ENCODE measurements around the gene ITGA11.

ITGA11 gene

DNA sequence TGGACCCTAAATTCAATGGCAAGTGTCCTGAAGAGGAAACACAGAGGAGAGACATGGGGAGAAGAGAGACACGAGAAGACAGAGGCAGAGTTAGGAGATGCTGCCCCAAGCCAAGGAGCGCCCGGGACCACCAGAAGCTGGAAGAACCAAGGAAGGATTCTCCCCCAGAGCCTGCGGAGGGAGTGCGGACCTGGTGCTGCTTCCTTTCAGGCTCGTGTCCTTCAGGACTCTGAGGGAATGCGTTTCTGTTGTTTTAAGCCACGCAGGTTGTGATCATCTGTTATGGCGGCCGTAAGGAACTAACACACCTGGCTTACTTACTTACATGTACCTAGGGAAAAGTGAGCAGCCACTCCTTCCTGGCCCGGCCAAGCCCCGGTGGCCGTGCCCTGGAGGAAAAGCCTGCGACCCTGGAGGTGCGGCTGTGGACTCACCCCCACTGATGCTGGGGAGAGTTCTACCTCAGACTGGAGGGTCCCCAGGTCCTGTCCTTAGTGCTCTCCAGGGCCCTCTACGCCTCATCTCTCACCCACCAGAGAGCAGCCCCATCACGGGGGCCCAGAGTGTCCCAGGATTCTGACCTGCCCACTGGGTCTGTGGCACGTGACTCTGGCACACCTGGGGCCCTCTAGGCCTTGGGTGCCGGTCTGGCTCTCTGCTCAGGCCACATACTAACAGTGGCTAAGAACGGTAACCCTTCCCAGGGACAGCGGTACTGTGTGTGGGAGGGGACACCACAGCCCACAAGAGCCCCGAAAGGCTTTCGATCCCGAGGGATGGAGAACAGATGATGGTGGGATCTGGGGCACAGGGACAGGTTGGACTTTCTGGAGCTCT lies 61.8 kb downstream of the ITGA11 start:
- TF ChIP-seq CTCF (IDR thresholded peaks at IDR 0.05) = no peak

DNA sequence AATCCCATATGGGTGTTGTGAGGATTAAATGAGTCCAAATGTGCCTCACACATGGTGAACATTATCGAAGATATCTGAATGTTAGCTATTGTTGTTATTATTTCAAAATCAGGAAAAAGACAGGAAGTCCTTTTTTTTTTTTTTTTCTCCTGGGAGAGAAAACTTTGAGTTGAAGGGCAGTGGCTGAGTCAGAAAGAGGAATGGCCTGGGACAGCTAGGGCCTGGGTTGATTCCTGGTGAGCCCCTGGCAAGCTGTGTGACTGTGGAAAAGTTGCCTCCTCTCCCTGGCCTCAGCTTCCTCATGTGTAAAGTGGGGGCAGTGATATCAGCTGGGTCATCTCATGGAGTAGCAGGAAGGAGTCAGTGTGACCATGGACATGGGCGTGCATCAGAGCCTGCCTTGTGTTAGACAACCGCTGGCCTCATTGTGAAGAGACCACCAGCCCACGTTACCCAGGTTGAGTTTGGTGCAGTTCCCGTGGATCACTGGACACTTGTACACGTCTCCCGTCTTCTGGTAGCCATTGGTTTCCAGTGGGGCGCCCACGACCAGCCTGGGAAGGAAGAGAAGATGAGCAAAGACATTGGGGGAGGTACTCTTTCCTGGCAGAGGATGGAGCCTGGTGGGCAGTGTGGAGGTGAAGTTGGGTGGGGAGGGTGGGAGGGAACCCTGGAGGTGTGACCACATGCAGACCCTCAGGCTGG lies 63.1 kb downstream of the ITGA11 start:
- TF ChIP-seq CTCF (IDR thresholded peaks at IDR 0.05) = no peak

DNA sequence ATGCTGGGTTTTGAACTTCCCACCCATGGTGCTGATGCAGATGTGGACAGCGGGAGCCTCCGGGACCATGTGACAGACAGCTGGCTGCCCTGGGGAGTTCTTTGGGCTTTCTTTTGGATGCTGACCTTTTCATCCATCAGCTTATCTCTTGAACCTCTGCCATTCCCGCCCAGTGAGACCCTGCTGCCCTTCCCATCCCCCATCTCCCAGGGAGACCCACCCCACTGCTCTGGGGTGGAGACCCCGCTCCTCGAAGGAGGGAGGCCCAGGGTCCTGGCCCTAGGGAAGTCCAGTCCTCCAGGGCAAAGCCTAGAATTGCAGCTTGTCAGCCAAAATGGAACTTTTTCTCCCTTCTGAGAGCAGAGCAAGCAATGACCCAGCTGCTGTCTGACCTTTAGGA lies 64.0 kb downstream of the ITGA11 start:
- no peak for TF ChIP-seq CTCF (IDR thresholded peaks at IDR 0.05)

DNA sequence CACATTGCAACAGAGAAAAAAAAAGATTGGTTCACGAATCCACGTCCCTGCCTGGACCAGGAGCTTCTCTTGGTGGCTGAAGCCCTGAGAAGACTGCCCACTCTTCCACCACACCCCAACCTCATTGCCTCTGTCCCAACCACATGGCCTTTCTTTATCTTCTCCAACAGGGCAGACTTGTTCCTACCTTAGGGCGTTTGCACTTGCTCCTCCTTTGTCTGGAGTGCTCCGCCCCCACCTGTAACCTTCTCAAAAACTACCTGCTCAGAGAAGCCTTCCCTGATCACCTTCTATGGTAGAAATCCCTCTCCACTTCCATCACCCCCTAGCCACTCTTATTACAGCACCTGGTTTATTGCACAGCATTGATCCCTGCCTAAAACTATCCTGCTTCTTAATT lies 64.7 kb downstream of the ITGA11 start:
- no peak for TF ChIP-seq CTCF (IDR thresholded peaks at IDR 0.05)

DNA sequence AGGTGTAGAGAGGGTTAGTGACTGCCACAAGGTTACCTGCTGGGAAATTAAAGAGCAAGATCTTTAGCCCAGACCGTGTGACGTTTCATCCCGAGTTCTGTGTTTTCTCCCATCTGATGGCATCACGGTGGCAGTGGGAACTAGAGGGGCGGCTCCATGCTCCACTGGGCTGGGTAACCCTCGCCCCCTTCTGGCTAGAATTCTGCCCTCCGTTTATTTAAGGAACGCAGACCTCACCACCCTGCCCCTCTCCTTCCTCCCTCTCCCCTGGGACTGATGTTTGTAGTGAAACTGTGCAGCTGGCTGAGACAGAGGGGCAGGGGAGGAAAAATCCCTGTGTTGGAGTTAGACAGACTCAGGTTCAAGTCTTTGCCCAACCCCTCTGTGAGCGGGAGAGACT lies 65.6 kb downstream of the ITGA11 start:
- no peak for TF ChIP-seq CTCF (IDR thresholded peaks at IDR 0.05)

GRCh38 chr15:68365770-68366169 lies 66.2 kb downstream of the ITGA11 start:
- no peak for TF ChIP-seq CTCF (IDR thresholded peaks at IDR 0.05)

DNA sequence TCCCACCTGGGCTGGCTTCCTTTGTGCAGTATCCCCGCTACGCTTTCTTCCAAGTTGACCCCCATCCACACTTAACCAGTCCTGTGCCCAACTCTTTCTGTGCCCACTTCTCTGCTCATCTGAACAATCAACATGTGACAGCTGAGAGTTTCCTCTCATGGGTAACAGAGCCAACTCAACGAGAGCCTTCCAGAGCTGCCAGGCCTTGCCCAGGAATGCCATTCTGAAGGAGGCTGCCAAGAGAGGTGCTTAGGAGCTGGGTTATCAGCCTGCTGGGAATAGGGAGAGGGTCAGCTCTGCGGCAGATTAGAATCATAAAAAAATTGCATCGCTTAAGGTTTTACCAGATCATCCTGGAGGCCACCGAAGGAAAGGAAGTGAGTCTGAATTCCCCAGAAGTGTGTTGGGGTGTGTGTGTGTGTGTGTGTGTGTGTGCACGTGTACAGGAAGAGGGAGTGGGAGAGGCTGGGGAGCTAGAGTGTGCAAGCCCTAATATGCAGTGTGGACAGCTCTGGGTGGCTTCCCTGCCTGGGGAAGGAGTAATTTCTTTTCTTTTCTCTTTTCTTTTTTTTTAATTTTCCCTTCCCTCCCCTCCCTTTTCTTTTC lies 66.7 kb downstream of the ITGA11 start:
- TF ChIP-seq CTCF (IDR thresholded peaks at IDR 0.05) = no peak
